GM12874 (cell line): ENCODE results near the gene PLAGL2.

Experiments used
- TF ChIP-seq, protein P1 (sequence below): IDR thresholded peaks from 2 replicates; pipeline ENCODE4 v1.5.1; 2011; ENCODE audit warnings: low read depth, mild to moderate bottlenecking, control low read depth, low read length, moderate library complexity; ENCODE audit not compliant: insufficient read depth

The PLAGL2 gene

DNA sequence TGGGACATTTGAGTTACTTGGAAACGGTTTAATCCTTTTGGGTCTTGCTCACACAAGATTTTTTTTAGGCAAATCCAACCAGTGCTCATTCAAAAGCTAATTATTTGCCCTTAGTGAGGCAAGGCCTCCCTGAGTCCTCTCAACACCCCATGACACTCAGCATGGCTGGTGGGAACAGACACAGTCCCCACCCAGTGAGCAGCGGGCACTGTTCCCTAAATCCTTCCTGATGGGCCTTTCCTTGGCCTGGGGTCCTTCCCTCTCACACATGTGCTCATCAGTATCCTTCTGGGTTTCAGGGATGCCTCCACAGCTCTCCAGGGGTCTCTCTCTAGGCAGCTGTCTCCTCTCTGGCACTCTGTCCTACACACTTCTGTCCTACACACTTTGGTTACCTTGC lies 28.0 kb downstream of the PLAGL2 start:
- TF ChIP-seq, protein P1, sequence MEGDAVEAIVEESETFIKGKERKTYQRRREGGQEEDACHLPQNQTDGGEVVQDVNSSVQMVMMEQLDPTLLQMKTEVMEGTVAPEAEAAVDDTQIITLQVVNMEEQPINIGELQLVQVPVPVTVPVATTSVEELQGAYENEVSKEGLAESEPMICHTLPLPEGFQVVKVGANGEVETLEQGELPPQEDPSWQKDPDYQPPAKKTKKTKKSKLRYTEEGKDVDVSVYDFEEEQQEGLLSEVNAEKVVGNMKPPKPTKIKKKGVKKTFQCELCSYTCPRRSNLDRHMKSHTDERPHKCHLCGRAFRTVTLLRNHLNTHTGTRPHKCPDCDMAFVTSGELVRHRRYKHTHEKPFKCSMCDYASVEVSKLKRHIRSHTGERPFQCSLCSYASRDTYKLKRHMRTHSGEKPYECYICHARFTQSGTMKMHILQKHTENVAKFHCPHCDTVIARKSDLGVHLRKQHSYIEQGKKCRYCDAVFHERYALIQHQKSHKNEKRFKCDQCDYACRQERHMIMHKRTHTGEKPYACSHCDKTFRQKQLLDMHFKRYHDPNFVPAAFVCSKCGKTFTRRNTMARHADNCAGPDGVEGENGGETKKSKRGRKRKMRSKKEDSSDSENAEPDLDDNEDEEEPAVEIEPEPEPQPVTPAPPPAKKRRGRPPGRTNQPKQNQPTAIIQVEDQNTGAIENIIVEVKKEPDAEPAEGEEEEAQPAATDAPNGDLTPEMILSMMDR: no peak

DNA sequence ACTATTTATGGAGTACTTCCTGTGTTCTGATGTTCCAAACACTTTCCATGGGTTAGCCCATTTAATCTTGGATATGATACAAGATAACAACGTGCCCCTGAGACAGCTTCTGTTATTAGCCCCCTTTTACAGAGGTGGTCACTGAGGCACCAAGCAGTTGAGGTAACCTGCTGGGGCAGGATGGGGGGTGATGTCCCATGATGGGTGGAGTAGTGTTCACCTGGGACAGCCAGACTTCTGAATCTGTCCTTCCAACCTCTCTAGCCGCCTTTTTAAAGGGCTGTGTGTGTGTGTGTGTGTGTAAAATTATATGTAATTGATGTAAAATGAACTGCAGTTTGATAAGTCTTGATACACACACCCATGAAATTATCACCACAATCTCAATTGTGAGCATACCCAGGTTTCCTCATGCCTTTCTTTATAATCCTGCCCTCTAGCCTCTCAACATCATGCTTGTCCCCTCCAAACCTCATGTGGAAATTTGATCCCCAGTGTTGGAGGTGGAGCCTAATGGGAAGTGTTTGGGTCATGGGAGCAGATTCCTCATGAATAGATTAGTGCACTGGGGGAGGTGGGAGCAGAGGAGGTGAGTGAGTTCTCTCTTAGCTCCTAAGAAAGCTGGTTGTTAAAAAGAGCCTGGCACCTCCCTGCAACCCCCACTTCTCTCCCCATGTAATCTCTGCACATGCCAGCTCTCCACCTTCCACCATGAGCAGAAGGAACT lies 39.2 kb downstream of the PLAGL2 start:
- TF ChIP-seq, protein P1: no peak

DNA sequence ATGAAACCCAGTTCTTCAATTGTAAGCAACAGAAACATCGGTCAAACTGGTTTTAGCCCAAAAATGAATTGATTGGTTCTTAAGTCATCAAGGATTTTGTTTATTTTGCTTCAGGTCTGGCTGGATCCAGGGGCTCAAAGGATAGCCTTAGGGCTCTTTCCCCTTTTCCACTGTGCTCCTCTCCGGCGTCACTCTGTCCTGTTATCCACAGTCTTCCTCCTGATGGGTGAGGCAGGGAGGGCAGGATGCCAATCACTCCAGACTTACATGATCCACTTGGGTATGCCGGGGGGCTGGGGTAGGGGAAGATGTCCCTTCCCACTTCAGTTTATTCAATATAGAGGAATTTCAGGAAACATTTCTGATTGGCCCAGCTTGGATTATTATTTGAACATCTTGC lies 40.0 kb downstream of the PLAGL2 start:
- TF ChIP-seq, protein P1: no peak

DNA sequence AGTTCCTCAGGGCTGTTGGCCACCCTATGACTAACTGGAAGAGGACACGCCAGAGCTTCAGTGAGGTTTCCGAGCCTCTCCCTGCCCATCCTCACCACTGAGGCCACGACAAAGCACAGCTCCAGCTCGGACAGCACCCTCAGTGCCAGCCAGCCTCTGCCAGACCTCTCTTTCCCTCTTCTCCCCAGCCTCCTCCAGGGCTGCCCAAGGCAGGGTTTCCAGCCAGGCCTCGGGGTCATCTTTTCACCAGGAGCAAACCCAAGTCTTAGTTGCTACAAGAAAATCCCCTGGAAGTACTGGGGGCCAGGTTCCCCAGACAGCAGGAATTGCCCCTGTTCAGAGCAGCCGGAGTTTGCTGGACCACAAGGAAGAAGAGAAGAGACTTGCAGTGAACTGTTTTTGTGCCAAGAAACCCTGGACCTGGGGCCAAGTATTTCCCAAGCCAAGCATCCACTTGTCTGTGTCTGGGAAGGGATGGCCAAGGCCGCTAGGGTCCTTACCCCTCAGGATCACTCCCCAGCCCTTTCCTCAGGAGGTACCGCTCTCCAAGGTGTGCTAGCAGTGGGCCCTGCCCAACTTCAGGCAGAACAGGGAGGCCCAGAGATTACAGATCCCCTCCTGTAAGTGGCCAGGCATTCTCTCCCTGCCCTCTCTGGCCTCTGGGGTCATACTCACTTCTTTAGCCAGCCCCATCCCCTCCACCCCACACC lies 41.6 kb downstream of the PLAGL2 start:
- TF ChIP-seq, protein P1: no peak

DNA sequence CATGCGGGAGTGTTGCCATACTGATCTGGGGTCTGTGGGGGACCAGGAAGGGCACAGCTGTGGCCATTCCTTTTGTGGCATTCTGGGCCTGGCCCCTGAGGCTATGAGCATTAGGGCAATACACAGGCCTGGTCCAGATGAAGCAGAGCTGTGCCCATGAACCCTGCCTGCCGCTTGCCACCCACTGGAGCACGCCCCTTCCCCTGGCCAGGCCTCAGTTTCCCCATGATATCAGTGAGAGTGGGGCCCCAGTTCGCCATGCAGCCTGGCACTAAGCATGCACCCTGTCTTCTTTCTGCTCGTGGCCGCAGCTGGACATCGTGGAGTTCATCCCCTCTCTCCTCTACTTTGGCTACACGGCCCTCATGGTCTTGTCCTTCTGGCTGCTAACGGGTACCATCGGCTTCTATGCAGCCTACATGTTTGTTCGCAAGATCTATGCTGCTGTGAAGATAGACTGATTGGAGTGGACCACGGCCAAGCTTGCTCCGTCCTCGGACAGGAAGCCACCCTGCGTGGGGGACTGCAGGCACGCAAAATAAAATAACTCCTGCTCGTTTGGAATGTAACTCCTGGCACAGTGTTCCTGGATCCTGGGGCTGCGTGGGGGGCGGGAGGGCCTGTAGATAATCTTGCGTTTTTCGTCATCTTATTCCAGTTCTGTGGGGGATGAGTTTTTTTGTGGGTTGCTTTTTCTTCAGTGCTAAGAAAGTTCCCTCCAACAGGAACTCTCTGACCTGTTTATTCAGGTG lies 42.4 kb downstream of the PLAGL2 start:
- TF ChIP-seq, protein P1: no peak

DNA sequence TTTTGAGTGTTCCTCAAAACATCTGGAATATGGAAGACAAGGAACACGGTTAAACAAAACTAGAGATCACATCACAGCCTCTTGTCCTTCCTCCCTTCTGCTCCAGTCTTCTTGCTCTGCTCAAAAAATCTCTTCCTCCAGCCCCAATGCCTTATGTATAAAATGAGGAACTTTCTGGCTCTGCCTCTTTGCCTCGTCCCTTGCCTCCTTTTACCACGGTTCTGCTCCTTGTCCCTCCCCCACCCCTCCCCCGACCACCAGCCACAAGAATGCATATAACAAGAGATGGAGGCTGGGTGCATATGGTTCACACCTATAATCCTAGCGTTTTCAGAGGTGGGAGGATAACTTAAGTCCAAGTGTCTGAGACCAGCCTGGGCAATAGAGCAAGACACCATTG lies 43.6 kb downstream of the PLAGL2 start:
- TF ChIP-seq, protein P1: no peak

DNA sequence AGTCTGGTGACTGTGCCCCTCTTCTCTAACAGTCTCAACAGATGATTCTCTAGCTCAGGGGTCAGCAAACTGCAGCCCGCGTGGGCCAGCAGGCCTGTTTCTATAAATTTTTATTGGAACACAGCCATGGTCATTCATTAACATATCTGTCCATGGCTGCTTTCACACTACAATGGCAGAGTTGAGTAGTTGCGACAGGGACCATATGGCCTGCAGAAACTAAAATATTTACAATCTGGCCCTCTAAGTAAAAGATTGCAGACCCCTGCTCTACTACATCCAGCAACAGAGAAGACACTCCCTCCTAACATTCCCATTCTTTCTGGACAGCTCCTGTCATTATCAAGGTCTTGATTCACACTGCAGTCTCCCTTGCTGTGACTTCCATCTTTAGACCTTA lies 45.2 kb downstream of the PLAGL2 start:
- TF ChIP-seq, protein P1: no peak
